GM15510 (cell line): ENCODE measurements around the gene DEXI.

ENCODE experiments used
- POLR2A ChIP-seq: IDR thresholded peaks from 3 replicates; pipeline ENCODE4 v1.6.1; 2011; ENCODE audit warnings: borderline replicate concordance; ENCODE audit not compliant: insufficient read length; ENCODE audit errors: extremely low read depth

Gene DEXI

DNA sequence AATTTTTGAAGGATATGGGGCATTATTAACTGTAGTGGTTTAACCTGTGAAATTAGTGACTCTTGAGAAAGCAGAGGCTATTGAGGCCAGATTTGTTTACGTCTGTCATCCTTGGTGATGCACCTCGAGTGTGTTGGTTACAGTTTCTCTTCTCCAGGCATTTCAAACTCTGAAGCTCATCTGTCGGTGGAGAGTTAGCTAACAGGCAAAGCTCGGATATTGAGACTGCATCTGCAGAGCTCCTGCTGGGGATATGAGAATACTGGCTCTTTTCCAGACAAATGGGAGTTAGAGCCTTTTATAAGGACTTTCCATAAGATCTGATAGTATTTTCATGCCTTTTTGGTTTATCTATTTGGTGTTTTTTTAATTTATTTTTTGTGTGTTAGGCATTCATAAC lies 8.8 kb upstream of the DEXI start:
- no peak for TF ChIP-seq POLR2A

DNA sequence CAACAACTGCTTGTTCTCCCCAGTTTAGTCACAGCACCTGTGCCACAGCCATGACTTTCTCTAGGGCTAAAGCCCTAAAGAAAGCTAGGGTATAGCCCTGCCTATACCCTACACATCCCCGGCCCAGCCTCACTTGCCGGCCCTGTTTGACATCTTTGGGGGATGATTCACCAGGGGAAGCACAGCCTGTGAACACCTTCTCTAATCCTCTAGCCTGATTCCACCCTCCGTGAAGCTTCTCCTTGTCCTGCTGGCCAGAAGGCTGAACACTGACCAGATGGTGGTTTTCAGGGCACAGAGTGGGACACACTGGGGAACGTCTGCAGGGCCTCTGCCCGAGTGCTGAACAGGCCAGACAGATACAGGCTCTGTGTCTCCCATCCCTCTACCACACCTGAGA lies 8.1 kb upstream of the DEXI start:
- no peak for TF ChIP-seq POLR2A

DNA sequence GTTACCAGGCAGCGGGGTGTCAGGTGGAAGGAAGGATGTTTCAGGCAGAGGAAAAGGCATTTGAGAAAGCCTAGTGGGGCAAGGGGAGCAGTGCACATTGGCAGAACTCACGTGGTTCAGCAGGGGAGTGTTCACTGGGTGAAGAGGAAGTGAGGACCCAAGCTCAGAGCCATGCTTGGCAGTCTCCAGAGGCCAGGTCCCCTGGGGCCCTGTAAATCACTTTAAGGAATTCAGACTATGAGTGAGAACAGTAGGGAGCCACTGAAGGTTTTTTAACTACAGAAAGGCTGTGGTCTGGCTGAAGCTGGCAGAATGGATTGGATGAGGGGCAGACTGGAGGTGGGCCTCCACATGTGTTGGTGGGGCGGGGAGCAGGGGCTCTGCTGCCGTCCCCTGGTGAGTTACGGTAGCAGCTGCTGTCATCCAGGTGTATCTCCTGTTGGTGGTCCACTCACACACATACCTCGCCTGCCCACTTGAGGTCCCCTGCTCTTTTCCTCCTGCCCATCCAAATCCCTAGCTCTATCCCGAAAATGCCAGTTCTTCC lies 7.2 kb upstream of the DEXI start:
- TF ChIP-seq POLR2A, result no peak

DNA sequence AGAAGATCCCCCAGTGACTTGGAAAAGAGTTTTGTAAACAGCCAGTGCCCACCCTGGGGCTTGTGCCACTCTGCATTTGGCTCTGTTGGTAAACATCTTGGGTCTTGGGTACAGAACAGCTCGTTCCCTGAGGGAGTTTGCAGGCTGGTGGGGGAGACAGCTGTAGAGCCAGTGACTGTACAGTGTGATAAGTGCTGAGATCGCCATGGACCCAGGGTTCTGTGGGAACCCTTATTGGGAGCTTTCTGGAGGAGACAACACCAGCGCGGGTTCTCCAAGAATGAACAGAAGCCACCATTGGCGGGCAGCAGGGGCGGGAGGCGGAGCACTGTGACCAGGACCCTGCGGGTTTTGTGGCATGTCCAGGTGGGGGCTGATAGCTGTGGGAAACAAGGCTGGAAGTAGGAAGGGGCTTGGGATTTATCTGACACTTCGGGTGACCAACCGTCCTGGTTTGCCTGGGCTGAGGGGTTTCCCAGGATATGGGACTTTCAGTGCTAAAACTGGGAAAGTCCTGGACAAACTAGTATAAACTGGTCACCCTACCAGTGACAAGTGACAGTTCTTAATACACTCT lies 5.0 kb upstream of the DEXI start:
- TF ChIP-seq POLR2A, result no peak

DNA sequence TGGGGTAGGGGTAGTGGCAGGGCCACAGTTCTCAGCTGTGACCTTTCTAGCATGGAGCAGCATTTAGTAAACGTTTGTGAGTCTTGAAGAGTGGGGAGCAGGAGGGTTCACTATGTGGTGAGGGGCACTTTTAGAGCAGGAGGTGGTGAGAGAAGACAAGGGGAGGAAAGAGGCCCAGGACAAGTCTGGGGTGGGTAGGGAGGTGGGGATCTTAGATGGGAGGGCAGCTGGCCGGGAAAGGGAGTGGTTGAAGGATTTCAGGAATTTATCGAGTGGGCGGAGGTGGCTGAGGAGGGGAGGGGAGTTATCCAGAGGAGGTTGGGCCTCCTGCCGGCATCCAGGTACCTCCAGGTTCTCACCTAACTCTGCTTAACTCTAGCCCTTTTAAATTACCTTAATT lies 4.0 kb upstream of the DEXI start:
- no peak for TF ChIP-seq POLR2A

DNA sequence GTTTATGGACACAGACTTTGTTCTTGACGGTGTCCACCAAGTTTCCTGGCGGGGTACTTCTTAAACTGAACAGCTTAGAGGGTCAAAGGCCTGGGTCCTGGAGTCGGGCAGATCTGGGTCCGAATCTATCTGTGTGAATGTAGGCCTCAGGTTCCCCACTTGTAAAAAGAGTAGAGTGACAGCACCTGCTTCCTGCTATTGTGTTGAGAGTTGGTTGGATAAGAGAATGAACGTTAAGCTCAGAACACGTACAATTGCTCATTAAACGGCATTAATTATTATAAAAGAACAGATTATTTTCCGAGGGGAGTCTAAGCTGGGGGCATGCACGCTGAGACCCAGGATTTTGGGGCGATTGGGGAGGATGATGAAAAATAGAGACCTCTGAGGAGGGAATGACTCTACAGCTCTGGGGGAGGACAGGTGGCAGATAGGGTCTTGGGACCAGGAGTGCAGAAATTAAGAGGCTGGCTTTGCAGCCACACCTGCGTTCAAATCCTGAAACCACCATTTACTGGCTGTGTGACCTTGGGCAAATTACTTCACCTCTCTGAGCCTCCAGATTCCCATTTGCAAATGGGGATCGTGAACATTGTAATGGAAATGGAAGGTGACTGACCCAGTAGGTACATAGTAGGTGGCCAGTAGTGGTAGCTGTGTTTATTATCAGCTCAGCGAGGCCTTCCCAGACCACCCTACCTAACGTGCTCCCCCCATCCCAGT lies 3.0 kb upstream of the DEXI start:
- TF ChIP-seq POLR2A, result no peak

DNA sequence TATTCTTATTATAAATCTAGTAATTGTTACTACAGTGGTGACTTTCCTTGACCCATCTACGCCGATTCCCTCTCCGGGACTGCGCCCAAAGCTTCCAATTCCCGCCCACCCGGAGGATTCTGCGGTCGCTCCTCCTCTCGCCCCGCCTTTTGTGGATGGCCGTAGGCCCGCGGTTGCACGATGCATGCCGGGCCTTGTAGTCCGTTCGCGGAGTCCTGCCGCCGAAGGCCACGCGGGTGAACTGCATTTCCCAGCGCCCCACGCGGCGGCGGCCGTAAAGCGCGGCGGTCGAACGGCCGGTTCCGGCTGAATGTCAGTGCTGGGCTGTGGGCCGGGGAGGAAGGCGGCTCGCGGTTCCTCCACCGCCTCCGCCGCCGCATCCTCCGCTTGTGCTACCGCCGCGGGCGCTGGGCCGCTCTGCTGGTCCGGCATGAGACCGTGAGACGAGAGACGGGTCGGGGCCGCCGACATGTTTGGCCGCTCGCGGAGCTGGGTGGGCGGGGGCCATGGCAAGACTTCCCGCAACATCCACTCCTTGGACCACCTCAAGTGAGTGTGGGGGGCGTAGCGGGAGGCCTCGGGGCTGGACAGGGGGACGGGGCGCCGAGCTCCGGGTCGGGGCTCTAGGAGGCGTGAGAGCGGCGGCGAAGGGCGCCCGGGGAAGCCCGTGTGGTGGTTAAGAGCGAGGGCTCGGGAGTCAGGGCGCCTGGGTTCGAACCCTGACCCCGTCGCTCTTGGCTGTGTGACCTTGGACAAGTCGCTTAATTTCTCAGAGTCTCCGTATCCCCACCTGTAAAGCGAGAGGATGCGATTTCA lies 2.2 kb upstream of the DEXI start, which contains the start of gene CLEC16A:
TSS of gene CLEC16A (plus strand) at position 316 of the 816 bp plus-strand sequence. CDS start at position 470, 154 bp downstream.
- peak; percentile 90 for TF ChIP-seq POLR2A

DNA sequence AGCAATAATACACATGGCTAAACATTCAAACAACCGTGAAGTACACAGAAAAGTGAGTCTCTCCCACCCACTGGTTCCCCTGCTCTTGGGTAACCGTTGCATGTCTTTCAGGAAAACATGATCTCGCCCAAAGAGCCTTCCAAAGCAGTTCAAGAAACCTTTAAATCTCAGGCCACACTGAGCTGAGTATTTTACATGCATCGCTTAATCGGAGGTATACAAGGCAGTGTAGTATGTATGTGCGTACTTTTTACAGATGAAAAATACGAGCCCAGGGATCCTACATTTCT lies 741 bp upstream of the DEXI start:
- TF ChIP-seq POLR2A, result no peak

DNA sequence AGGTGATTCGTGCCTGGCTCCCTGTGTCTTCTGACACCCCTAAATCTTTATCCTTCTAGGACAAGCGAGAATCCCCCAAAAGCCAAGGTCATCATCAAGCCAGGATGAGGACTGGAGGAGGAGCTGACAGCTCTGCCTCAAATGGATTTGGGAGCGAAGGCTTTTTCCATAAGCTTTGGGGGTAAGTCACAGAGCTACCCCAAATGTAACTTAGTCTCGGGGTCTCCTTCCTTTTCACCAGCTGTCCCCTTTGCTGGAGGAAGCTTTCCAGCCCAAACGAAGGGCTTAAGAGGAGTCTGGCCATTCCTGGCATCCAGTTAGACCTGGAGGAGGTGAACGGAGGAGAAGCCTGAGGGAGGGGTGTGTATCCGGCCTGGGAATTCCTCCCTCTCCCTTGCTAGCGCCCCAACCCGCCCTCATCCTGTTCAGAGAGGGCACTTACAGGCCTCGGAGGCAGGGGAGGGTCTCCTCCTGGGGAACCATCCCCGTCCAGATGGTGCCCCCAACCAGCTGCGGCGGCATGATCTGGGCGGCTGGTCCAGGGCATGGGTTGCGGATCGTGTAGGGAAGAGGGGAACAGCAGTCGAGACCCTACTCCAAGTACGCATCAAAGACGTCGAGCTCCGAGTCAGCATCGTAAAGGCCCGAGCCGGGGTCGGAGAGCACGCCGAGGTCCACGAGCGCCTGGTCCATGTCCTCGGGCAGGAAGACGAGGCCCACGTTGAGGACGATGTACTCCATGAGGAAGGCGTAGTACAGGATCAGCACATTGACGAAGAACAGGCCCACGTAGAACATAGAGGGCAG lies 938 bp downstream of the DEXI start:
- no peak for TF ChIP-seq POLR2A

DNA sequence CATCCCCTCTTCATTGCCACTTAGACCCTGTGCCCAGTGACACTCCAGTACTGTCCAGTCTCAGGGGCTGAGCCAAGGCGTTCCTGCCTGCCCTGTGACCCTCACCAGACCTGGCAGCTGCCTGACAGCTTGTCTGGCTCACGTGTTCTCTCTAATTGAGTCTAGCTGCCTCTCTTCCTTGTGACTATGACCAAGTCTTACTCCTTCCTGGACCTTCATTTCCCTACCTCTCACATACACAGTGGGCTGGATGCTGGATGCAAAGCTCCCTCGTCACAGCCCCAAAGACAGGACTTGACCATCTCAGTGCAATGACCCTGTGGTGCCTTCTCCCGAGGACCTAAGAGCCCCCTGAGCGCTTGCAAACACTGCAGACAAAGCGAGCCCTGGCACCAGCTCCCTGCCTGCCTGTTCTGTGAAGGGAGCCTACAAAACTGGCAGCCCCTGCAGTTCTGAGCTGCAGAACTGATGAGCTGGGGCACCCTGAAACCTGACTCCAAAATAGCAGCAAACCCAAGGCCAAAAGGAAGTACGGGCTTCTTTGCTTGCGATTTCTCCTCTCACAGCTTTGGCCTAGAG lies 1.7 kb downstream of the DEXI start:
- no peak for TF ChIP-seq POLR2A

DNA sequence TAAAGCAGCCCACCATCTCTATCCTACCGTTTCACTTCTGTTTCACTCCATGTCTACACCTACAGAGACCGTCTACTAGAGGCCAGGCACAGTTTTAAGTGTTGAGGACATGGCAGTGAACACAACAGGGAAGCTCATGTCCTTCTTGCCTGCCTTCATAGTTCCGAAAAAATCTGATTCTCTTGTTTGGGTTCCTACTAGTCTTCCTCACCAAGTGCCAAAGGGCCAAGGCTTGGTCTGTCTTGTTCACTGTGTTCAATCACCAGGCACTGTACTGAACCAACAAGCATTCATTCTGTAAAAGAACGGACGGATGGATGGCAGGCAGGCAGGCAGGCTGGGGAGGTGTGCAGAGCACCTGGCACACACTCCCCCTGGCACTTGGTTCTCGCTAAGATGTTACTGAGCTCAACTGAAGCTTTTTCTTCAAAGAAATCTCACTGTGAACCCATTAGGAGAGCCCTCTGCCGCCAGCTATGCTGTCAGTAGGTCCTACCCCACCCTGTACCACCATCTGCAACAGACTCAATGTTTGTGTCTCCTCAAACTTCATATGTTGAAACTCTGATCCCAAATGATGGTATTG lies 2.5 kb downstream of the DEXI start:
- no peak for TF ChIP-seq POLR2A

DNA sequence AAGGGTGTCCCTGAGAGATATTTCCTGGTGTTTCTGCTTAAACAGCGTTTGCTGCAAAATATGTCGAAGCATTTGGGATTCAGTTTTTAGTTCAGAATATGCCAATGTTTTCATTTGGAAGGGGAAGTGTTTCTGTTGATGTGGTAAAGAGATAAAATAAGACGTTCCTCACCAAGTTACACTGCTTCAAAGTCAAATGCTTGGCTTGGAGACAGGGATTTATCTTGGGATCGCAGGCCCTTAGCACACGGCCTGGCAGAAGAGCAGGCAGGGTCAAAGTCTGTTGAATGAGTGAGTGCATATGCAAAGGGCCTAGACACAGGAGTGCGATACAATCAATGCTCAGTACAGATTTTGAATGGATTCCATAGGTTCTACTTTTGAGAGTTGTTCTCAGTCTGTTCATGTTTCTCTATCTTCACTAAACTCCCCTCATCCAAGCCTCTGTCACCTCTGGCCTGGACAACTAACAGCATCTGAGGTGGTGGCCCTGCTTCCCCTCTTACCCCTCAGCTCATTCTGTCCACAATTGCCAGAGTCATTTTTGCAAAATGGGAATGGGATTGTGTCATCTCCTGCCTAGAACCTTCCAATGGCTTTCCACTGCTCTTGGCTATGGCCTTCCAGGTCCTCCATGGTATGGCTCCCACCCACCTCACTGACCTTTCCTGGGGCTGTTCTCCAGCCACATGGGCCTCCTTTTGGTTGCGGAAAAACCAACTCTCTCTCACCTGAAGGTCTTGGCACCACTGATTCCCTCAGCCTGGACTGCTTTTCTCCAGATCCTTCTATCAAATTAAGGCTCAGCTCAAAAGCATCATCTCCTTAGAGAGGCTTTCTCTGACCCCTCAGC lies 3.2 kb downstream of the DEXI start:
- TF ChIP-seq POLR2A, result no peak

DNA sequence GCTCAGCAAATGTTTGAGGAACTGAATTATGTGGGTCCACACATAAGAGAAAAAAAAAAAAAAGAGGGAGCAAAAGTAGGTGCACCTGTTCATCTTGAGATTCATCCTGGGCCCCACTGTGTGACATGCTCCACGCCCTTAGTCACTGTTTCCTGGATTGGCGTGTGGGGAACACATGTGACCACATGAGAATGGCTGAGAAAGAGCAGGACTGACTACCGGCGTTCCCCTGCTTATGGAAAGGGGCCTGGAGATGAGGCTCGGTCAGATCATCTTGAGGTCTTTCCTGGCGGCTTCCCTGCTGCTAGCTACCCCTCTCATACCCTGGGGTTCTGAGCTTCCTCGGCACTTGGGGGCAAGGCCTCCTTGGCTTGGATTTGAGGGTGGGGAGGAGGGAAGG lies 3.9 kb downstream of the DEXI start:
- peak; percentile 19 for TF ChIP-seq POLR2A
